Measurements from ENCODE around the gene ZNF511.

Gene ZNF511

GRCh38 chr10:133272964-133273420 is 35.7 kb upstream of the ZNF511 start:
- TF ChIP-seq EP300 (IDR thresholded peaks at IDR 0.05; ENCODE audit: borderline replicate concordance), result no peak
- TF ChIP-seq, protein P1, sequence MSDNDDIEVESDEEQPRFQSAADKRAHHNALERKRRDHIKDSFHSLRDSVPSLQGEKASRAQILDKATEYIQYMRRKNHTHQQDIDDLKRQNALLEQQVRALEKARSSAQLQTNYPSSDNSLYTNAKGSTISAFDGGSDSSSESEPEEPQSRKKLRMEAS (IDR thresholded peaks at IDR 0.05), result no peak
- TF ChIP-seq YY1 (IDR thresholded peaks at IDR 0.05; ENCODE audit: low read depth), result no peak
- TF ChIP-seq, protein P2, sequence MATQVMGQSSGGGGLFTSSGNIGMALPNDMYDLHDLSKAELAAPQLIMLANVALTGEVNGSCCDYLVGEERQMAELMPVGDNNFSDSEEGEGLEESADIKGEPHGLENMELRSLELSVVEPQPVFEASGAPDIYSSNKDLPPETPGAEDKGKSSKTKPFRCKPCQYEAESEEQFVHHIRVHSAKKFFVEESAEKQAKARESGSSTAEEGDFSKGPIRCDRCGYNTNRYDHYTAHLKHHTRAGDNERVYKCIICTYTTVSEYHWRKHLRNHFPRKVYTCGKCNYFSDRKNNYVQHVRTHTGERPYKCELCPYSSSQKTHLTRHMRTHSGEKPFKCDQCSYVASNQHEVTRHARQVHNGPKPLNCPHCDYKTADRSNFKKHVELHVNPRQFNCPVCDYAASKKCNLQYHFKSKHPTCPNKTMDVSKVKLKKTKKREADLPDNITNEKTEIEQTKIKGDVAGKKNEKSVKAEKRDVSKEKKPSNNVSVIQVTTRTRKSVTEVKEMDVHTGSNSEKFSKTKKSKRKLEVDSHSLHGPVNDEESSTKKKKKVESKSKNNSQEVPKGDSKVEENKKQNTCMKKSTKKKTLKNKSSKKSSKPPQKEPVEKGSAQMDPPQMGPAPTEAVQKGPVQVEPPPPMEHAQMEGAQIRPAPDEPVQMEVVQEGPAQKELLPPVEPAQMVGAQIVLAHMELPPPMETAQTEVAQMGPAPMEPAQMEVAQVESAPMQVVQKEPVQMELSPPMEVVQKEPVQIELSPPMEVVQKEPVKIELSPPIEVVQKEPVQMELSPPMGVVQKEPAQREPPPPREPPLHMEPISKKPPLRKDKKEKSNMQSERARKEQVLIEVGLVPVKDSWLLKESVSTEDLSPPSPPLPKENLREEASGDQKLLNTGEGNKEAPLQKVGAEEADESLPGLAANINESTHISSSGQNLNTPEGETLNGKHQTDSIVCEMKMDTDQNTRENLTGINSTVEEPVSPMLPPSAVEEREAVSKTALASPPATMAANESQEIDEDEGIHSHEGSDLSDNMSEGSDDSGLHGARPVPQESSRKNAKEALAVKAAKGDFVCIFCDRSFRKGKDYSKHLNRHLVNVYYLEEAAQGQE (IDR thresholded peaks at IDR 0.05; ENCODE audit: low read depth), result no peak
- TF ChIP-seq CREB1 (IDR thresholded peaks at IDR 0.05; ENCODE audit: low read depth), result no peak
- TF ChIP-seq TAF1 (IDR thresholded peaks at IDR 0.05; ENCODE audit: low read depth), result no peak
- TF ChIP-seq RAD21 (IDR thresholded peaks at IDR 0.05; ENCODE audit: low read depth), result no peak
- TF ChIP-seq TEAD4 (IDR thresholded peaks at IDR 0.05), result no peak
- TF ChIP-seq NFIC (IDR thresholded peaks at IDR 0.05), result no peak
- TF ChIP-seq USF1 (IDR thresholded peaks at IDR 0.05), result no peak
- no peak for TF ChIP-seq FOXM1 (IDR thresholded peaks at IDR 0.05; ENCODE audit: borderline replicate concordance, low read depth)
- no peak for TF ChIP-seq TCF12 (IDR thresholded peaks at IDR 0.05; ENCODE audit: low read depth)
- no peak for TF ChIP-seq ZBTB7A (IDR thresholded peaks at IDR 0.05; ENCODE audit: low read depth)
- no peak for TF ChIP-seq EGR1 (IDR thresholded peaks at IDR 0.05)
- no peak for TF ChIP-seq CEBPB (IDR thresholded peaks at IDR 0.05)

- TF ChIP-seq EP300 (IDR thresholded peaks at IDR 0.05; ENCODE audit: borderline replicate concordance), result no peak
- no peak for TF ChIP-seq NFIC (IDR thresholded peaks at IDR 0.05)
- no peak for TF ChIP-seq RAD21 (IDR thresholded peaks at IDR 0.05; ENCODE audit: low read depth)
- TF ChIP-seq ZBTB7A (IDR thresholded peaks at IDR 0.05; ENCODE audit: low read depth), result no peak
- no peak for TF ChIP-seq FOXM1 (IDR thresholded peaks at IDR 0.05; ENCODE audit: borderline replicate concordance, low read depth)
- no peak for TF ChIP-seq EGR1 (IDR thresholded peaks at IDR 0.05)
- TF ChIP-seq, protein P1 (IDR thresholded peaks at IDR 0.05), result no peak
- TF ChIP-seq YY1 (IDR thresholded peaks at IDR 0.05; ENCODE audit: low read depth), result no peak
- no peak for TF ChIP-seq TCF12 (IDR thresholded peaks at IDR 0.05; ENCODE audit: low read depth)
Observed at GRCh38 chr10:133273534-133274143, 35.1 kb upstream of the ZNF511 start.

DNA sequence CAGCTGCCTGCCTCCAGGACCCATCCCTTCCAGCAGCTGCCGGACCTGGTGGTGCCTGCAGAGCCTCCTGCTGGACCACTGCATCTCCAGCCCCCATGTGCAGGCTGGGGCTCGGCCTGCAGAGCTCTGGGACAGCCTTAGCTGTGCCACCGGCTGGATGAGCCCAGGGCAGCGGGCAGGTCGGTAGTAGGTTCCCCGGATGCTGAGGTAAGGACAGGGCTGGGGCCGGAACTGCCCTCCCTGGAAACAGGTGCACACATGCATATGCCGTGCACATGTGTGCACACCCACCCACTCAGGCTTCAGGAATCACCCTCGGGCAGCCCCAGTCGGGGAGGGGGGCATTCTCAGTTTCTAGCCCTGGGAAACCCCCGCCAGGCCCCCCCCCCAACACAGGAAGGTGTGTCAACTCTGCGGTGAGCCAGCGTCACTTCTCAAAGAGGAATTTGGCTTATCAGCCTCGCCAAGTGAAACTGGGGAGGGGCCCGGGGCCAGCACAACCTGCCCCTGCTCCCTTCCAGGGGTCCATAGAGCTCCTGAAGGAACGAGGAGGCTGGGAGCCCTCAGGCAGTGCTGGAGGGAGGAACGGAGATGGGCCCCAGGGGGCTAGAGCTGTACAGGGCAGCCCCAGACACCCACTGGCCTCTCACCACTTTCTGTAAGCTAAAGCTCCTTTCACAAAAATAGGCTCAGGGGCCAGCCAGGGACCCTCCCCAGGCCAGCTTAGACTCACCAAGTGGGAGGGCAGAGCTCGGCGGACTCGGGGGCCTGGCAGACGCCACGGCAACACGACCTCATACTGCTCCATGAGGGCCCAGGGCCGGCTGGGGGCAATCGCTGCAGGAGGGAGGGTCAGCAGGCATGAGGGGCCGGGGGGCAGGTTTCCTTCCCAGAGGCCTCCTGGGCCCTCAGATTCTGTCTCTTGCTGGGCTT is 33.7 kb upstream of the ZNF511 start:
- no peak for TF ChIP-seq TAF1 (IDR thresholded peaks at IDR 0.05; ENCODE audit: low read depth)
- no peak for TF ChIP-seq ZBTB7A (IDR thresholded peaks at IDR 0.05; ENCODE audit: low read depth)
- TF ChIP-seq YY1 (IDR thresholded peaks at IDR 0.05; ENCODE audit: low read depth), result no peak
- no peak for TF ChIP-seq EP300 (IDR thresholded peaks at IDR 0.05; ENCODE audit: borderline replicate concordance)
- TF ChIP-seq FOXM1 (IDR thresholded peaks at IDR 0.05; ENCODE audit: borderline replicate concordance, low read depth), result no peak
- TF ChIP-seq TEAD4 (IDR thresholded peaks at IDR 0.05), result no peak
- no peak for TF ChIP-seq NFIC (IDR thresholded peaks at IDR 0.05)
- no peak for TF ChIP-seq EGR1 (IDR thresholded peaks at IDR 0.05)
- TF ChIP-seq RAD21 (IDR thresholded peaks at IDR 0.05; ENCODE audit: low read depth), result no peak
- no peak for TF ChIP-seq USF1 (IDR thresholded peaks at IDR 0.05)
- no peak for TF ChIP-seq TCF12 (IDR thresholded peaks at IDR 0.05; ENCODE audit: low read depth)
- TF ChIP-seq, protein P1 (IDR thresholded peaks at IDR 0.05), result no peak
- no peak for TF ChIP-seq CEBPB (IDR thresholded peaks at IDR 0.05)
- TF ChIP-seq, protein P2 (IDR thresholded peaks at IDR 0.05; ENCODE audit: low read depth), result no peak
- TF ChIP-seq CREB1 (IDR thresholded peaks at IDR 0.05; ENCODE audit: low read depth), result no peak

DNA sequence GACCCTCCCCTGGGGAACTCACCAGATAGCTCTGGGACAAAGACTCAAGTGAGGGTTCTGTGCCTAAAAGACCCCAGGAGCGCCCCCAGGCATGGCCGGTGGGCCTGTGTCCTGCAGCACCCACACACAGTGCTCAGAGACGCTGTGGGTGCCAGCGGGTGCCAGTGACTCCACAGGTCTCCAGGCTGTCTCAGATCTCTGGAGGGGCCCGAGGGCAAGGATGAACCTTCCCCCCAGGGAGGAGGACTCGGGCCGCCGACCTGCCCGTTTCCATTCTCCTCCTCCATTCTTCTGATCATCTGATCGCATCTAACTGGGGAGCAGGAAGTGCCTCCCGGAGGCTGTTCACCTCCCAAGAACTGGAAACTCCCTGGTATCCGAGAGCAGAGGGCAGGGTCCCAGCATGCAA is 33.0 kb upstream of the ZNF511 start:
- TF ChIP-seq ZBTB7A (IDR thresholded peaks at IDR 0.05; ENCODE audit: low read depth) (no peak; the same call in 1 of the 2 replicates), TAF1 (IDR thresholded peaks at IDR 0.05; ENCODE audit: low read depth) (no peak), NFIC (IDR thresholded peaks at IDR 0.05) (no peak), CREB1 (IDR thresholded peaks at IDR 0.05; ENCODE audit: low read depth) (no peak), TCF12 (IDR thresholded peaks at IDR 0.05; ENCODE audit: low read depth) (no peak), YY1 (IDR thresholded peaks at IDR 0.05; ENCODE audit: low read depth) (no peak), CEBPB (IDR thresholded peaks at IDR 0.05) (no peak), RAD21 (IDR thresholded peaks at IDR 0.05; ENCODE audit: low read depth) (no peak), USF1 (IDR thresholded peaks at IDR 0.05) (no peak), EGR1 (IDR thresholded peaks at IDR 0.05) (no peak), TEAD4 (IDR thresholded peaks at IDR 0.05) (no peak), EP300 (IDR thresholded peaks at IDR 0.05; ENCODE audit: borderline replicate concordance) (no peak), FOXM1 (IDR thresholded peaks at IDR 0.05; ENCODE audit: borderline replicate concordance, low read depth) (no peak)
- TF ChIP-seq, protein P2 (IDR thresholded peaks at IDR 0.05; ENCODE audit: low read depth), result no peak
- TF ChIP-seq, protein P1 (IDR thresholded peaks at IDR 0.05), result no peak
